ENCODE data around the gene GTF3C1.

The GTF3C1 gene

DNA sequence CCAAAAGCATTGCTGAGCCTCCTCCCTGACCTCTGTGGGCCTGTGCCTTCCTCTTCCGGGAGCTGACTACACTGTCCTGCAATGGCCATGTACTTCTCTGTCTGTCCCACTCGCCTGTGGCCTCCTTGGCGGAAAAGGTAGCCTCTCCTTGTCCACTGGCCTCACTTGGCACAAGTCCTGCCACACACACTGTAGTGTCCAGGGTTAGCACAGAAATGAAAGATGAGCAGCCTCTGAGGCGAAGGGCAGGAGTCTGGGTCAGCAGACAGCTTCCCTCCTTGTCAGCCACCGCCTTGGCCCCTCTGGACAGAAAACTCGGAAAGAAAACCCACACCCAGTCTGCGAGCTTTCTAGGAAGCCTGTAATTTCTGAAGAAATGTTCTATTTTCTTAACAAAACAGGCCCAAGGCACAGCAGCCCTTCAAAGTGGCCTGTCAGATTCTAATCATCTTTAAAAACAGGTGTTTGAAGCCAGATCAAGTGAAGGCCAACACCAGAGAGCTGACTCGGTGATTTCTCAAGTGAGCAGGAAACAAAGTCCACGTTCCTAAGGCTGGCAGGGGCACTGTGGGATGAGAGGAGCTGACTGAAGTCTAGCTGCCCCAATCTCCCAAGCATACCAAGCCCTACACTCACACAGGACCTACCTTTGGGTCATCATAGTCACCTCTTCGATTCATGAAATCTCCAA, 67.2 kb downstream of the GTF3C1 start:
- DNase-seq = no peak

DNA sequence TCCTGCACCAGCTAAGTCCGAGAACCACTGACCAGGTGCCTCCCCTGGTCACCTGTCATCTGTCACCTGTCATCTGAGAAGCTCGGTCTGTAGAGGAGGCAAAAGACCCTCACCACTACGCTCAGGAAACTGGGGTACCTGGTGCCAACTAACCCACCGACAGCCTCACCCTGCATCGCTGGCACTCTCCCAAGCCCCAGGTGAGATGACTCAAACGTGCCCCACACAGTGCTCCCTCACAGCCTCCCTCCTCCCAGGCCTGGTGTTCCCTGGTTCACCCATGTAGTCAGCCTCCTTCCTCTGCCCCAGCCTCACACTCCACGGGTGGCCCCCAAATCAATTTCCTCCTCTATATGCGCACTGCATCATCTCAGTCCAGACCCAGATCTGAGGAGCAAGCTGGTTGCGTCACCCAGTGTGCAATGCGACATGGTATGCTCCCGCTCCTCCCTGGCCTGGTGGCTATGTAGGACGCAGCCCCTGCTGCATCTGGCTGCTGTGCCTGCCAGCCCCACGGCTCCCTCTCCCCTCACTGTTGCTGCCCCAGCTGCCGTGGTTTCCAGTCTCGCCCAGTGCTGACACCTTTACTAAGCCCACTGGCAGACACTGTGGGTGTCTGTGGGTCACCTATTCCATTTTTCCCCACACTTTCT, 68.3 kb downstream of the GTF3C1 start:
- DNase-seq = no peak

DNA sequence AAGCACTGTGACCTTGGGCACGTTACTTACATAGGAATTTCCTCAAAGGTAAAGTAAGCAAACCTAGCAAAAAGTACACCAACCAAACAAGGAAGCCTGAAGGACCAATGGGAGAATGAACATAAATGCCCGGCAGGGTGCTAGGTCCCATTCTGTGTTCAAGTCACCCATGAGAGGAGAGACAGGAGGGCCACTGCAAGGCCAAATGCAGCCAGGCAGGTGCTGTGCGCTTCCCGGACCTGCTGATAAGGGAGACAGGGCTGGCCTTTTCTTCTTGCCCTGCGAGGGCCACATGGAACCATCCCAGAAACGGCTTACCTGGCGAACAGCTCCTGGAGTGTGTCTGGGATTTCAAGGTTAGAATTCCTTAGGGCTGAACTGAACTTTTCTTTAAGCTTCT, 69.0 kb downstream of the GTF3C1 start:
- DNase-seq = no peak

DNA sequence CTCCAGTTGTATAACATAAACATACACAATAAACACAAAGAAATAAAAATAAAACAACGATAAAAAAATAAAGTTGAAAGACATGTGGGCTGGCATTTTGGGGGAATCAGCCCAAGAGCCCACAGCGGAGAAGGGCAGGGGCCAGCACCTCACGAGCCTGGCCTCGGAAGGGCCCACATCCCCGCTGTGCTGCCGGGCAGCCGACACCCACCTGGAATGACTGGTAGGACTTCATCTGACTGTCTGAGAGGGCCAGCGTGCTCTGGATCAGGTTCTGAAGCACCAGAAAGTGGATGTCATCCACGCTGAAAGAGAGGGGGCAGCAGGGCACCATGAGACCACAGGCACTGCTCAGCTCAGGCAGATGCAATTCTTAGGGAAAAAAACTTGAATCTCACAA, 73.5 kb downstream of the GTF3C1 start:
- DNase-seq = no peak

DNA sequence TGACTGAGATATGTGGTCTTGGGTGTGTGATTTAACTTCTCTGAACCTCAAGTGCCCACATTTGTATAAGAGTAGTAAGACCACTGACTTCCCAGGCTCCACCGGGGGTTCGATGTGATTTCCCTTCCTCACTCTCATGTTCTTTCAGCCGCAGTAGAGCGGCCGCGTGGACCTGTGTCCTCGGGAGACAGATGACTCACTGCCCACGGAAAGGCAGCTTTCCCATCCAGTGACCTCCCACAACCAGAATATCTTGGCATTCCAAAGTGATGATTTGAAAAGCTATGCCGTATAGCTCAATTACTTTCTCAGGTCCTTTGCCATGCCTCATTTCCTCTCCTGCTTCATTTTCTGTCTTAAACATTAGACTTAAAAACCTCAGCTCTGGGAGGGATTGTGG, 74.2 kb downstream of the GTF3C1 start:
- DNase-seq = no peak

DNA sequence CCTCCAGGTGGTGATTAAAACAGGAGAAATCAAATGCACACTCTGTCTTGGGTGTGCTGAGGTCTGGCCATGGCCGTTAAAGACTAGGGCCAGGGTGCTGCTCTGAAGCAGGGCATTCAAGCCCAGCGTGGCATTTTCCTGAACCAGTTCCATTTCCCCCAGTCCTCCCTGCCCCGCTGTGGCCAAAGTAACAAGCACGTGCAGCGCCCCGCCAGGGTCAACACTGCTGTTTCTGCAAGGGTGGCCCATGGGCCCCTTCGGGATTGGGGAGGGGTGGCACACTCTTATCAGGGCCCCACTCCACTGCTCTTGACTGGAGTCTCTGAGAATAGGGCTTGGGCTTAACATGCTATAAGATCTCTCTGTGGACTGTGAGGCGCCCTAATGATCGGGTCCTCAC, 74.8 kb downstream of the GTF3C1 start:
- no peak for DNase-seq

DNA sequence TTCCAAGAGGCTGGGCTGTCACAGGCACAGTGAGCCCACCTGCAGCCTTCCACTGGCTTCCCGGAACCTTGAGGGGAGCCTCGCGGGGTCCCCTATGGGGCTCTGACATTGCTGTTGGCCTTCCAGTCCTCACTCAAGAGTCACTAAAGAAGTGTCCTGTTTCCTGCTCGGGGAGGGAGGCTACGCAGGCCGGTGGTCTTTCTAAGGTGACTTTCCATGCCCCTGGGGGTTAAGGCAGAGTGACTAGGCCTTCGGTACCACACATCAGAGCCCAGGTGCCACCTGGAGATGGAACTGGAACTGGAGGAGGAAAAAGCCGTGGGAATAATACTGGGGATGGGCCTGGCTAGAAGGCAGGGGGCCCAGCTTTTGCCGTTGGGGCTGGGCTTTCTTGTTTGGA, 75.7 kb downstream of the GTF3C1 start:
- DNase-seq = no peak

DNA sequence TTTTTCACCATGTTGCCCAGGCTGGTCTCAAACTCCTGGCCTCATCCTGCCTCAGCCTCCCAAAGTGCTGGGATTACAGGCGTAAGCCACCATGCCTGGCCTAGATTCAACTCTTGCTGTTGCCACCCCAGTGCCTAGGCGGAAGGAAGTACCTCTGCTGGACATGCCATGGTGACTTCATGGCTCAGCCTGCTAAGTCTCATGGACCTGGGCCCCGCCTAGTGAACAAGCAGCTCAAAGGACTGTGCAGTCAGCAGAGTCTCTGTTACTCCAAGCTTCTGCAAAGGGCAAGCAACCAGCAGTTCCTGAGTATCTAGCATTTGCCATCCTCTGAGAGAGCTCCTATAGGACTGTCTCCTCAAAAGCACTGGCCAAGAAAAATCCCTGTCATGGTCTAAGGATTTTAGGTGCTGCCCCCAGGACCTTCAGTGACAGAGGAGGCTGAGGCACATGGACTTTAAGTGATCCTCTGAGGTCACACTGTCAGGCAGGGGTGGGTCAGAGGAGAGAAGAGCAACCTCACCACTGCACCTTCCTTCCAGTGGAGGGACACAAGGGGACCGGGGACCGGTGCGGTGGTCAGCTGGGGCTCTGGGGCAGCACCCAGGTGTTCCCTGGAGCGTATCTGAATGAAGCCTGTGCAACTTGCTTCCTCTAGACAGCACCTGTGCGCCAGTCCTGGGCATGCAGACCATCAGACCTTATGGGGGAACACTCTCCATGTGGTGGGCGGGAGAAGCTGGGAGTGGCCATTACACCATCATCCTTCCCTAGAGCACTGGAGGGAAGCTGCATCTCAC, 76.4 kb downstream of the GTF3C1 start:
- no peak for DNase-seq

DNA sequence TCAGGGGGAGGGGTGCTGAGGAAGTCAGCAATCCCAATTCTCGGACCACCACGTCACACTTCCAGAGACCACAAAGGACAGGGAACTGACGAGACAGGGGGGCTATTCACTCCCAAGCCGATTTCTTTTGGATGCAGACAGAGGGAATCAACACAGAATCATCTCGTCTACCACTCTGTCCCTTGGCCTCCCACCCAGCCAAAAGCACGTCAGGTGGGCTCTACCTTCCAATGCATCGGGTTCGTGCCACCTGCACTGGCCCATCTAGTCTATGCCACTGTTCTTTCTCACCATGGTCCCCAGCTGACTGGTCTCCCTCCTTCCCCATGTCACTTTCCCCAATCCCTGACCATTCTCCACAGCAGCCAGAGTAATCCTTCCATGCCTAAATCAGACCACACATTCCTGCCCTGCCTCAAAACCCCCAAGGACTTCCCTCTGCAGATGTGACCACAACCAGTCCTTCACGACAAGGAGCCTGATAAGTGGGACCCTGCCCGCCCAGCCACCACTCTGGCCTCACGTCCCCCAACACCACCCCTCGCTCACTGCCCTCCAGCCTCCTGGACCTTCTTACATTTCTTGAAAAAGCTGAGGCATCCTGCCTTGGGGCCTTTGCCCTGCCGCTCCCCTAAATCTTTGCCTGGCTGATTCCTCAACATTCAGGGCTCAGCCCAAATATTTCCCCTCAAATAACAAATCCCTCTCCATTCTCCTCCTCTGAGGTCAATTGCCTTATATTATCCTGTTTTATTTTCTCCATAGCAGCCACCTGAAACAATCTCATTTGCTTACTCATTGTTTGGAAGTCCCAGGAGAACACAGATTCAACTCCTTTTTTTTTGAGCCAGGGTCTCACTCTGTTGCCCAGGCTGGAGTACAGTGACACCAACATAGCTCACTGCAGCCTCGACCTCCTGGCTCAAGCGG, 77.4 kb downstream of the GTF3C1 start:
- DNase-seq = no peak

DNA sequence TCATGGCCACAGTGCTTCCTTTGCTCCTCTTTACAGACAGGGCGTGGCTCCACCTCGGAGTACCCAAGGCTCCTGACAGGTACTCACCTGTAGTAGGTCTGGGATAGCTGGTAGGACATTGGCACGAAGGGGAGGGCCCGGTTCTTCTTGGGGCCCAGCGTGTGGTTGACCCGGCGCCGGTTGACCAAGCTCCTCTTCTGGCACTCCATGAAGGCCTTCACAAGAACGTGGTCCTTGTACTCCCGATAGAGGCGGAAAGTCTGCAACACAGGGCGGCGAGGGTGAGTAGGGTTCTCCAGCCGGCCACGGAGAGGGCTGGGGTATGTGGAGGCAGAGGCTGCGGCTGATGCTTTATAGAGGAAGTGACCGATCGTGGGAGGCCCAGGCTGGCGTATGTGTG, 78.1 kb downstream of the GTF3C1 start:
- no peak for DNase-seq

DNA sequence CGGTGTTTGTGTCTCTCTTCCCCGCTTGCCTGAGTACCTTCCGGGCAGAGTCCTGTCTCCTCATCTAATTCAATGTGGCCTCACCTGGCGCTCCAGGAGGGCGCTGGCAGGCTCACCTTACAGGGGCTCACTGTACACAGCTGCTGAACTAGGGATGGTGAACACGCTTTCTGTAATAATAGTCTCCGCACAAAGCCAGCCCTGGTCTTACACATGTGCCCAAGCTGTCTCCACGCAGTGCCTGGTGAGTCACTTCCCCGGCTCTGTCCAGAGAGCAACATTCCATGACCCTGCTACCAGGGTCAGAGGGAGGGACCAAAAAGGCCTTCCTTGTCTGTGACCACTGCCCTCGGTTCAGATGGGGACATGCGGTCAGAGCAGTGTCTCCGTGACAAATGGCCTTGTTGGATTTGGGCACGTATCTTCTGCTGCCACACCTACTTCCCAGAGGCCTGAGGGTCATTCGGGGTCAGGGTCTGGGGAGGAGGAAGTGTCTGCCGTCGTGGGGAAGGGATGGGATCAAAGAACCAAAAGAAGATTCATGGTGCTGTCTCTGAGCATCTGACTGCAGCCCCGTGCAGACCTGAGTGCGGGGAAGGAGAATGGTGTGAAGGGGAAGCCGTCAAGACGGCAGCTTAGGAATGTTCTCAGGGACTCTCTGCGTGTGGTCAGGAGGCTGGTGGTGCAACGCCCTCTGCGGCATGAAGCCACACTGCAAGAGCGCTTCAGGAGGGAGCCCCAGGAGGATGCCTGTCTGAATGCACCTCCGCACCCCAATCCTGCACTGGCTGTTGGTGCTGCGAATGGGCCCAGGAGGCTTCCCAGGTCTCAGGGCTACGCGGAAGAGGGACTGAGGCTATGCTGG, 78.9 kb downstream of the GTF3C1 start:
- DNase-seq = no peak

DNA sequence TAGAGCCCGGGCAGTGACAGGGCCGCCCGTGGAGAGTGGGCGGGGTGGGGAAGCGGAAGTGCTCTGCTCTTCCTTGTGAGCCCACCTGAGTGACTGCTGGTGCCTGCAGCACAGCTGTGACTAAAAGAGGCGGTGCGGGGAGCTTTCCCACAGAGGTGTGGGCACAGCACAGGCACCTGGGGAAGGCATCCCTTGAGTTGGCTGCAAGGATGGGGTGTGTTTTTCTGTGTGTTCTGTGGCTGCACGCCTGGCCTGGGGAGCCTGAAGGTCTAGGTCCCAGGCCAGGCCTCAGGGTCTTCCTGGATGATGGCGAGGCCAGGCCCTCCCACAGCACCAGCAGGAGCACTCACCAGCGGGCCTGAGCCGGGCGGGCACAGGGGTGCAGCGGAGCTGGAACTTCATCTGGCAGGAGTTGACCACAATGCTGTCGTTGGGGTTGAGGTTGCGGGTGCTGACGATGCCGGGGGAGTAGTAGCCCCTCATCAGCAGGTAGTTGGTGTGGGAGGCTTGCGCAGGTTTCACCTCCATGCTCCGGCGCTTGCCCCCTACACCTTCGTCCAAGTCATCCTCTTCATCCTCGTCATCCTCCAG, 80.7 kb downstream of the GTF3C1 start:
- no peak for DNase-seq

DNA sequence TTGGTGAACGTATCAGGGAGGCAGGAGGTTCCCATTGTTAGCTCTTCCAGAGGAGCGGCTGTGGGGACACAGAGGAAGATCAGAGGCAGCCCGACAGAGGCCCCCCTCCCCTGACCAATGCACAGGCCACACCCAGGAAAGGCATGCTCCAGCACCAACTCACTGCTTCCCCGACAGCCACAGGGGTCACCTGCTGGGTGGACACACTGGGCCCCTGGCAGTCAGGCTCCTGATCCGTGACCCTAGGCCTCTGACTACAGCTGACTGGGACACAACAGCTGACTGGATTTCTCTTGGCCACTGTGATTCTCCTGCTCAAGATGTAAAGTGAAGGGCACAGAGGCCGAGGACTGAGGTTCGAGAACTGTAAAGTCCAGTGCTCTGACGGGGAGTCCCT, 84.2 kb downstream of the GTF3C1 start:
- DNase-seq = no peak

DNA sequence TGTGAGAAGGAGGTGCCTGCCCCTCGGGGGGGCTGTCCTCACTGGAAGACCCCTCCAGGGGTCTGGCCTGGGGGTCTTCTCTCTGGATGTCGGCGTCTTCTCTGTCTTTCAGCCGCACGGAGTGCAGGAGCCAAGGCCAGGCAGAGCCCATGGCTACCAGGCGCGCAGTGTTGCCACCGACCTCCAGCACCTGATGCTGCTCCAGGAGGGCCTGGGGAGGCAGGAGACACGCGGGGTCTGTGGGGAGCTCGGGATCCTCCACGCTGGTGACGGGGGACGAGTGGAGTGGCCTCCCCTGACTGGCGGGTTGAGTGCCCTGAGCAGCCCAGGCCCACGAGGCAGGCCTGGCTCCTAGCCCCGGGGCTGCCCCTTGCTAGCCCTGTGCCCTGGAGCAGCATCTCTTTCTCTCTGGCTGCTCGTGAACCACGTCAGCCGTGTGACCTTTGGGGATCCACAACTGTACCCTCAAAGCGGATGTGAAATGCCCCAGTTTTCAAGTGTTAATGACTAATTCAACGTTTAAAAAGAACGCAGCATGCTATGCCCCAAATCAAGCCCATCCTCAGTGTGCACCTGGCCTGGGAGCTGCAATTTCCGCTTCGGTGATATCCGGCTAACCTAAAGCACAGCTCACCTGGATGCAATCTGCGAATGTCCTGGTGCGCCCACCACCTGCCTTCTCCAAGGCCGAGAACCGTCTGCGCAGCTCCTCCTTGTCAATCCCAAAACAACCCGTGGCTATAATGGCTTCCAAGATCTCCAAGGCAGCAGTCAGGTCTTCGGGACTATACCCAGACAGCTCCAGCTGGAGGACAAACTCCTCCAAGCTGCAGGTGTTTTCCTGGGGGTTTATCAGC, 84.9 kb downstream of the GTF3C1 start:
- DNase-seq = no peak

DNA sequence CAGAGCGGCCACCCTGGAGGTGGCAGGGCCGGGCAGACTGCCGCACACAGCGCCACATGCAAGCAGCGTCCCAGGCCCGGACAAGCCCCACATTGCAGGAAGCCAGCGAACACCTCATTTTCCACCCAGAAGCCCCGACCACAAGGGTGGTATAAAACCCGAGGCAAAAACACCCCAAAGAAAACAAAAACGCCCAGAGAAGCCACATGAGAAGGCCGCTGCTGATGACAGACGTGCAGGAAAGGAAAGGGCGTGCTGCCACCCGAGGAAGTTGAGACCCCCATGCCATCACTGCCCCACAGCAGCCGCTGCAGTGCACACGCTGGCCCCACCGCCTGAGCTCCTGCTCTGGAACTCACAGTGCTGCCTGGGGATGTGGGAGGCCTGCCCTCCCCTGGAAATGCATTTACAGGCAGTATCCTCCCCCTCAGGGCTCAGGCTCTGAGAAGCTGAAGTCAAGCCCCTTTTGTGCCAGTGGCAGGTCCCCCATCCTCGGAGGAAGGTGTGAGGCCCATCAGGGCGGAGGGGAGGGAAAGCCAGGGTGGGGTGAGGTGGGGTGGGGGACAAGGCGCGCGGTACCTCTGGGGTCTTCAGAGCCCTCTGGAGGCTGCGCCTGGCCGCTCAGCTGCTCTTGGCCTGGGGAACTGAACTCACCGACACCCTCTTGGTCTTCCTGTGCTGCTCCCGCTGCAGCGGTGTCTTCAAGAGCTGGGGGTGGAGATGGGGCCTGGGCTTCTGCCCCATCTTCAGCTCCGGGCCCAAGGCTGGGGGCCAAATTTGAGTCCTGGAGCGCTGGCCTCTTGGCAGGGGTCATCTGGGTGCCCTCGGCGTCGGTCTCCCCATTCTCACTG, 85.7 kb downstream of the GTF3C1 start:
- DNase-seq = peak; percentile 41

DNA sequence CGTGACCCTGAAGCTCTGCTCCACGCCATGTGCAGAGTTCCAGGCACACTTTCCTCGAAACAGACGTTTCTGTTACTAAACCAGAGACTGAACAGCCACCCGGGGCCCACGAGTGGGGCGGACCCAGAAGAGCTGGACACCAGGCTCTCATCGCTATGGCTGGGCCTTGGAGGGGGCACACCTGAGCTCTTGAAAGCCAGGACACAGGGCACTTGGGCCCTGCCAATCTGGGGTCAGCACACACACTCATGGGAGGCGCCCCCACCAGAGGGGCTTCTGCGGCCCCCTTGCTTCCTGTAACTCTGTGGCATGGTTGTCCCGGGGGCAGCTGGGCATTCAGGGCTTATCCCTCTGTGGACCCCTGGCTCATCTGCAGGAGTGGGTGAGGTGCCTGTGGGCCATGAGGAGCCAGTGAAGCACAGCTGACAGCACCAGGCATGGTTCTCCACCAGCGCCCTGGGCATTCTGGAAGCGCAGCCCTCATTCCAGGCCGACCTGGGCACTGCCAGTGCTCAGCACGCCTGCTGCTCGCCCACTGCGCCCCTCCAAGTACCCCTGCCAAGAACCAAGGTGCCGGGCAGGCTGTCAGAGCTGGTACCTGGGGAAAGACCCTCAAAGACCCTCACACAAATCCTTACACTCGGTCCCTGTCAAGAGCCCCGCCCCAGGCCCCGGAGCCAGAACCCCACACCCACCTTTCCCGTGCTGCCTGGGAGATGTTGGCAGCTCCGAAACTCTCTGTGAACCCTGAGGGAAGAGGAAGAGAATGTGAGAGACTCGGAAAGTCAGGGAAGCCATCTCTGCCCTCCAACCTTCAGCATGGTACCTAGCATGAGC, 86.6 kb downstream of the GTF3C1 start:
- no peak for DNase-seq

DNA sequence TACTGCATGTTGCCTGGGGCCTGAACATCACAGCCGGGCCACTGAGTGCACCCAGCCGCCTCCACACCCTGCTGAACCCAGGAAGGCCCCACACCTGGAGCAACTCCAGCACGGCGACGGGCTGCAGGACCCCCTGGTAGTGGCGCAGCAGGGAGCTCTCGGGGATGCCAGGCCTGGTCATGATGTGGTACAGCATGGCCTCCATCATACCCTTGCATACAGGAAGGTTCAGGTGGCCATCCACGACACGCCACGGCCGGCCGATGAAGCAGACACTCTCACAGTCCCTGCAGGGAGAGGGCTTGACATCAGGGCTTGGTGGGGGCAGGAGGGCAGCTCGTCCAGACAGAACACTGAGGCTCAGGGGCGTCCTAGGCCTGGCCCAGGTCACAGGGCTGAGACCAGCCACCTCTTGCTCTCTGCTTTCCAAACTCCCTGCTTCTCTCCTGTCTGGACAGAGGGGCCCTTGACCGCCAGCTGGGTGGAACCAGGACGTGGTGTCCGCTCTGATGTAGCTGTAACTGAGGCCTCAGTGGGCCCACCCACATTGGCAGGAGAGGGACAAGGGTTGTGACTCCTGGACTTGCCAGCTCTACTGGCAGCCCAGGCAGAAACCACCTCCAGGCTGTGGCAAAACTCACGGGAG, 87.4 kb downstream of the GTF3C1 start:
- DNase-seq = no peak
